Activated T-helper 2 cell treated with anti-CD3 and anti-CD28 coated beads, Interferon-gamma antibody, Interleukin-2, Interleukin-4, amounts not matched to agents 10 μg/mL and 5 μg/mL and 100 μg/mL, durations not matched to agents 14 hours and 24 hours and 36 hours (primary cell): ENCODE measurements around the gene IGFBP2. TPM values are rescaled to one million over a fixed set of nuclear protein-coding genes. Genes with fewer than 3 reads are reported as not detected.

Experiments
- DNase-seq: peaks from one replicate; pipeline ENCODE4 v3.0.0; 2021; ENCODE audit warnings: low spot score
- H3K27ac Mint-ChIP-seq: one replicate; pipeline ENCODE4 v1.8.0; 2021; ENCODE audit warnings: mixed read lengths
- H3K27me3 Mint-ChIP-seq: one replicate; pipeline ENCODE4 v1.8.0; 2021; ENCODE audit warnings: low read depth, mixed read lengths
- H3K36me3 Mint-ChIP-seq: one replicate; pipeline ENCODE4 v1.8.0; 2021; ENCODE audit warnings: low read depth, mixed read lengths
- H3K4me1 Mint-ChIP-seq: one replicate; pipeline ENCODE4 v1.8.0; 2021; ENCODE audit warnings: low read depth, mixed read lengths
- H3K4me3 Mint-ChIP-seq: one replicate; pipeline ENCODE4 v1.8.0; 2021; ENCODE audit warnings: low read depth, mild to moderate bottlenecking, moderate library complexity, mixed read lengths
- H3K9me3 Mint-ChIP-seq: one replicate; pipeline ENCODE4 v1.8.0; 2021; ENCODE audit warnings: mixed read lengths
- intact Hi-C: fragments of 100-400 bp; cut with micrococcal nuclease; formaldehyde crosslinking; loops from one replicate; pipeline ENCODE4 v1.15.1; 2023
- total RNA-seq: library from RNA; stranded (reverse); gene quantifications from 2 replicates; pipeline ENCODE4 v1.2.3, GENCODE V29; 2022

IGFBP2 gene
- total RNA-seq, 1 donor from 2014 or later: 30.1 TPM

GRCh38 chr2:216601632-216602409 lies 31.4 kb upstream of the IGFBP2 start:
- no peak overlapping the region for H3K27ac Mint-ChIP-seq
- DNase-seq: no peak
- intact Hi-C loops: no loop called here
- H3K4me3 Mint-ChIP-seq: no peak overlapping the region
- H3K27me3 Mint-ChIP-seq: peaks cover 10% of the 10 kb centered on the region
- H3K4me1 Mint-ChIP-seq: peaks cover 20% of the 10 kb centered on the region
- H3K36me3 Mint-ChIP-seq: peaks cover 5% of the 10 kb centered on the region
- no peaks in the 10 kb centered on the region for H3K9me3 Mint-ChIP-seq

DNA sequence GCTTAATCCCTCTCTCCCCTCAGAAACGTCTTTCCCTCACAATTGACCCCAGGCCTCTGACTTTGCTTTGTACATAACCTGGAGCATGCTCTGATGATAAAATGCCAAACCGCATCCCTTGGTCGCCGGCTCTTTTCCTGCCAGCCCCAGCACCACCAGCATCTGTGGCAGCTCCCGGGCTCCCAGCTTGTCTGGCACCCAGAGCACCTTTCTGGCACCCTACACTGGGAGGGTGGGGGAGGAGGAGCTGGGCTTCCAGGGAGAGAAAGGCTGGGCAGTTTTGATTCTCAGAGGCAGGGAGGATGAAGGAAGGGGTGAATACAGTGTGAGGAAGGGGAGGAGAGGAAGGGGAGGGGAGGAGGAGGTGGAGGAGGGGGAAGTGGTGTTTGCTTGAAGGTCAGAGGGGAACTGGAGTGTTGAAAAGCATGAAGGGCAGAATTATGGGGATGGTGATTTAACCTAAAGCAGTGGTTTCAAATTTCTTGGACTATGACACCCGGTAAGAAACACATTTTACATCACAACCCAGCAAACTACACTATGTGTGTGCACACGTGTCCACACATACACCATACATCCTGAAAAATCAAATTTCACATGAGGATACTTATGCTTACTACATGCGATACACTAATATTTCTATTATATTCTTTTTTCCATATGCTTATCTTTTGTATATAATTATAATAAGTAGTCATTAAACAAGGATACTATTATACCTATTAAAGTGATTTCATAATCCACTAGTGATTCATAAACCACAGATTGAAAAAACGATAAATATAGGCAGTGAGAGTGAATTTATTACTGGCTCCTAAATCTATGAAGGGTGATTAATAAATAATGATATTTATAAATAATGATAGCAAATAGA lies 30.0 kb upstream of the IGFBP2 start:
- peaks cover 32% of the 10 kb centered on the region for H3K4me1 Mint-ChIP-seq
- no peak overlapping the region for H3K4me3 Mint-ChIP-seq
- no peak overlapping the region for H3K27ac Mint-ChIP-seq
- DNase-seq: no peak
- H3K27me3 Mint-ChIP-seq: peaks cover 10% of the 10 kb centered on the region
- intact Hi-C loops: no loop called here
- peaks cover 6% of the 10 kb centered on the region for H3K36me3 Mint-ChIP-seq
- H3K9me3 Mint-ChIP-seq: peaks cover 2% of the 10 kb centered on the region

- H3K4me3 Mint-ChIP-seq: no peak overlapping the region
- H3K4me1 Mint-ChIP-seq: peaks cover 32% of the 10 kb centered on the region
- peaks cover 2% of the 10 kb centered on the region for H3K9me3 Mint-ChIP-seq
- H3K27me3 Mint-ChIP-seq: peaks cover 5% of the 10 kb centered on the region
- no peak overlapping the region for H3K27ac Mint-ChIP-seq
- peaks cover 6% of the 10 kb centered on the region for H3K36me3 Mint-ChIP-seq
- intact Hi-C loops: no loop called here
- DNase-seq: no peak
Measured at GRCh38 chr2:216603884-216604245, 29.4 kb upstream of the IGFBP2 start.

- Mint-ChIP-seq H3K36me3 (peaks cover 6% of the 10 kb centered on the region), H3K27ac (no peak overlapping the region), H3K4me3 (no peak overlapping the region), H3K27me3 (no peaks in the 10 kb centered on the region), H3K4me1 (peaks cover 32% of the 10 kb centered on the region), H3K9me3 (peaks cover 2% of the 10 kb centered on the region)
- no peak for DNase-seq
- intact Hi-C loops: no loop called here
Measured at GRCh38 chr2:216604458-216604857, 28.8 kb upstream of the IGFBP2 start.

DNA sequence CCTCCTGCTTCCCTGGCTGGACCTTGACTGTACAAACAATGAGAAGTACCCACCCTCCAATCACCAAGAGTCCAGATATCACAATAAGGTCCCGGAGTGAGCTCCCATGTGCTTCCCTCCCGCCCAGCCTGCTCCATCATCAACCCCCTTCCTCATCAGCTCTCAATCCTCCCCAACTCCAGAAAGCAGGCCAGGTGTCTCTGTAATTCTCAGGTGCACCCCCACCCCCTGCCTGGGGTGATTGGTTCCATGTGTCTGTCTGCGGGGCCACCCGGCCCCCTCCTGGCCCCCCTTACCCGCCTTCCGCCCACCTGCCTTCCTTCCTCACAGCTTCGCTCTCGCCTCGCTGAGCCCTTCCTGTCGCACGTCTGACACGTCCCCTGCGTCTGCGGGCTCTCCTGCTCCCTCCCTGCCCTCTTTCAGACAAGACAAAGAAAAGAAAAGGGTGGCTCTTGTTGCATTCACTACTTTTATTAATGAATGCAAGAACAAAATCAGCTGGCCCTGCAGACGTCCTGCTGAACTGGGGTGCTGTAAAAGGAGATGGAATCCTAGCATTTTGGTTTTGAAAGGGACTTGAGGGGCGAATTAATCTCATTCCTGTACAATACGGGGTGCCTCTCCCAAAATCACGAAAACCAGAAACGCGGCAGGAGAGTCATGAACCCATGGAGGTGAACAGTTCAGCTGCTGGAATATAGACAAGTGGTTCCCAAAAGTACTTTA lies 26.5 kb upstream of the IGFBP2 start:
- peak; percentile 46 for DNase-seq
- Mint-ChIP-seq H3K27ac (peak overlapping the region; percentile 86), H3K27me3 (no peaks in the 10 kb centered on the region), H3K4me3 (peak overlapping the region; percentile 82), H3K4me1 (peaks cover 32% of the 10 kb centered on the region), H3K9me3 (peaks cover 2% of the 10 kb centered on the region), H3K36me3 (peaks cover 6% of the 10 kb centered on the region)
- intact Hi-C loops: loop anchor here (1.0 kb wide), 1 partner anchor 27 kb away; the partner anchor contains the start of gene IGFBP2

DNA sequence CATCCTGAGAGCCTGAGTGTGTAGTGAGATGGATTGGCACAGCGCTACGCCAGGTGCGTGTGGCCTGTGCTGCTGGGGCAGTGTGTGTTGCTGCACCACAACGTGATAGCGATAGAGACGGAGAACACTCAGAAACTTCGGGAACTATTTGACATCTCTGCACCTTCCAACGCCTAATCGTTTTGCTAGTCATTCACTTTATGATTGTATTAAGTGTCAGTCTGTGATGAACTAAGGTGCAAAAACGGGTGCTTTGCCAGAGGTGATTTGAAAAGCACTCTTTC lies 26.0 kb upstream of the IGFBP2 start:
- Mint-ChIP-seq H3K4me1 (peaks cover 32% of the 10 kb centered on the region), H3K4me3 (no peak overlapping the region), H3K27ac (peak overlapping the region; percentile 86), H3K36me3 (peaks cover 6% of the 10 kb centered on the region), H3K9me3 (peaks cover 2% of the 10 kb centered on the region), H3K27me3 (no peaks in the 10 kb centered on the region)
- no peak for DNase-seq
- intact Hi-C loops: loop anchor here (1.0 kb wide), 1 partner anchor 26 kb away; the partner anchor contains the start of gene IGFBP2

- intact Hi-C loops: no loop called here
Measured at GRCh38 chr2:216608525-216608924, 24.7 kb upstream of the IGFBP2 start.

GRCh38 chr2:216615298-216616082 lies 17.7 kb upstream of the IGFBP2 start:
- H3K4me3 Mint-ChIP-seq: no peak overlapping the region
- intact Hi-C loops: no loop called here
- H3K36me3 Mint-ChIP-seq: no peaks in the 10 kb centered on the region
- H3K27ac Mint-ChIP-seq: no peak overlapping the region
- peaks cover 11% of the 10 kb centered on the region for H3K4me1 Mint-ChIP-seq
- no peak for DNase-seq
- H3K27me3 Mint-ChIP-seq: no peaks in the 10 kb centered on the region
- no peaks in the 10 kb centered on the region for H3K9me3 Mint-ChIP-seq

More at GRCh38 chr2:216608525-216608924, 24.7 kb upstream of the IGFBP2 start:
- peaks cover 2% of the 10 kb centered on the region for H3K9me3 Mint-ChIP-seq
- DNase-seq: no peak
- H3K27ac Mint-ChIP-seq: no peak overlapping the region
- peaks cover 26% of the 10 kb centered on the region for H3K4me1 Mint-ChIP-seq
- H3K4me3 Mint-ChIP-seq: no peak overlapping the region
- no peaks in the 10 kb centered on the region for H3K27me3 Mint-ChIP-seq
- H3K36me3 Mint-ChIP-seq: peaks cover 6% of the 10 kb centered on the region

DNA sequence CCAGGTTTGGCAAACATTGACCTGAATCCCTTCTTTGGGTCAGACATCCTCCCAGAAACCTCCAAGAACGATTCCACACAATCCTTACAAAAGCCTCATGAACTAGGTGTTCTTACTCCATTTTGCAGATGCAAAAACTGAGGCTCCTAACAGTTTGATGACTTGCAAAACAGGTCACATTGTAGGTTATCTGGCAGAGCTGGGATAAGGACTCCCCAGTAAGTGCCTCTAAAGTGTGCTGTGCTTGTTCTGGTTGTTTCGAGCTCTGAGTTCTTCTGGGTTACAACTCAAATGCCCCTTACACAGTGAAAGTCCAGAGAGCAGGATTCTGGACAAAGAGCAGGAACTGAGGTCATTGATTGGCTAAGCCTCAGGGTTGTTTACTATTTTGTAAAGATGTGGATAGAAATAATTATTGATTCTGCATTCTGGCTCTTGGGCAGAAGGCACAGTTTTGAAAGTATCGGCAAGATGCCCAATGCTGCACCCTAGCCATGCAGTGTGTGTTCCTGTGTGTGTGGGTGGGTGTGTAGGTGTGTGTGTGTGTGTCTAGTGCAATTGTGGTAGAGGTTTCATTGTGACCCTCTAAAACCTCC lies 17.0 kb upstream of the IGFBP2 start:
- Mint-ChIP-seq H3K27ac (no peak overlapping the region), H3K36me3 (no peaks in the 10 kb centered on the region), H3K4me3 (no peak overlapping the region), H3K4me1 (peaks cover 11% of the 10 kb centered on the region), H3K27me3 (no peaks in the 10 kb centered on the region), H3K9me3 (no peaks in the 10 kb centered on the region)
- DNase-seq: no peak
- intact Hi-C loops: no loop called here

- DNase-seq: no peak
- intact Hi-C loops: no loop called here
- H3K27ac Mint-ChIP-seq: no peak overlapping the region
- no peaks in the 10 kb centered on the region for H3K27me3 Mint-ChIP-seq
- H3K9me3 Mint-ChIP-seq: no peaks in the 10 kb centered on the region
- peaks cover 11% of the 10 kb centered on the region for H3K4me1 Mint-ChIP-seq
- H3K36me3 Mint-ChIP-seq: no peaks in the 10 kb centered on the region
- no peak overlapping the region for H3K4me3 Mint-ChIP-seq
Measured at GRCh38 chr2:216617159-216617815, 15.9 kb upstream of the IGFBP2 start.

- peak overlapping the region; percentile 79 for H3K27ac Mint-ChIP-seq
- intact Hi-C loops: no loop called here
Measured at GRCh38 chr2:216618785-216619184, 14.4 kb upstream of the IGFBP2 start.

More at GRCh38 chr2:216618785-216619184, 14.4 kb upstream of the IGFBP2 start:
- no peak overlapping the region for H3K4me3 Mint-ChIP-seq
- no peak for DNase-seq
- peaks cover 11% of the 10 kb centered on the region for H3K4me1 Mint-ChIP-seq
- H3K9me3 Mint-ChIP-seq: no peaks in the 10 kb centered on the region
- no peaks in the 10 kb centered on the region for H3K27me3 Mint-ChIP-seq
- no peaks in the 10 kb centered on the region for H3K36me3 Mint-ChIP-seq
